ENCODE data around the gene SCN4B. TPM values are rescaled to one million over a fixed set of nuclear protein-coding genes. Genes with fewer than 3 reads are reported as not detected.
A peak's percentile ranks its signal among the peaks of the same experiment; 100 is the strongest.

The SCN4B gene
- total RNA-seq, 1 donor from 2014 or later = 3.6 TPM

DNA sequence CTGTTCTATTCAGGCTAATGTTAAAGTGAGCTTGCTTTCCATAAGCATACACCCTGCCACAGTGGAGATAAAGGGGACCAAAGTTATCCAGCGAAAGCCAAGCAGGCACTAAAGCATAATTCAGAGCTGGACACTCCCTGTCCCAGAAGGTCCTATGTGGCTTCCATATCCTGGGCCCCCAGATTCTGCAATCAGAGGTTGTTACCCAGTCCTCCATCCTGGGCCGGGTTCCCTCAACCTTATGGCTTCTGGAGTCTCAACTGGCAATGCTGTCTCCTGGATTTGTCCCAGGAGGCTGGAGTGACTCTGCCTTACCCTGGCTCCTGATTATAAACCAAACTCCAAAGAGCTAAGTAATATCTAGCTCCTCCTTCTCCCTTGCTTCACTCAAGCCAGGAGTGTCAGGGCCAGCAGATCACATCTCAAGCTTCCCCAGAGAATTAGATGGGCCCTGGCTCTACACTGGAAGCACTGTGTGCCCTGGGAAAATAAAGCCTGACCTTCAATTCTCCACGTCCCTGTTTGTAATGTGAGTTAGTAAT lies 51.9 kb downstream of the SCN4B start:
- no peak overlapping the region for H3K4me3 ChIP-seq
- no peak overlapping the region for H3K4me2 ChIP-seq
- H3K9ac ChIP-seq = no peak overlapping the region
- H3K27ac Mint-ChIP-seq = no peak overlapping the region
- H3K27me3 ChIP-seq = no peaks in the 10 kb centered on the region
- no peak overlapping the region for H3K27ac ChIP-seq
- no peaks in the 10 kb centered on the region for H3K36me3 Mint-ChIP-seq
- no peak overlapping the region for H3K4me3 Mint-ChIP-seq
- no peak for DNase-seq (ENCODE audit: low spot score)
- no peaks in the 10 kb centered on the region for H3F3A ChIP-seq (ENCODE audit: low read depth)
- H3K79me2 ChIP-seq (ENCODE audit: low read depth) = no peaks in the 10 kb centered on the region
- H3K27me3 Mint-ChIP-seq (ENCODE audit: insufficient read depth, low read depth) = peaks cover 23% of the 10 kb centered on the region
- no peaks in the 10 kb centered on the region for H4K20me1 ChIP-seq (ENCODE audit: low read depth)
- TF ChIP-seq, protein P1, sequence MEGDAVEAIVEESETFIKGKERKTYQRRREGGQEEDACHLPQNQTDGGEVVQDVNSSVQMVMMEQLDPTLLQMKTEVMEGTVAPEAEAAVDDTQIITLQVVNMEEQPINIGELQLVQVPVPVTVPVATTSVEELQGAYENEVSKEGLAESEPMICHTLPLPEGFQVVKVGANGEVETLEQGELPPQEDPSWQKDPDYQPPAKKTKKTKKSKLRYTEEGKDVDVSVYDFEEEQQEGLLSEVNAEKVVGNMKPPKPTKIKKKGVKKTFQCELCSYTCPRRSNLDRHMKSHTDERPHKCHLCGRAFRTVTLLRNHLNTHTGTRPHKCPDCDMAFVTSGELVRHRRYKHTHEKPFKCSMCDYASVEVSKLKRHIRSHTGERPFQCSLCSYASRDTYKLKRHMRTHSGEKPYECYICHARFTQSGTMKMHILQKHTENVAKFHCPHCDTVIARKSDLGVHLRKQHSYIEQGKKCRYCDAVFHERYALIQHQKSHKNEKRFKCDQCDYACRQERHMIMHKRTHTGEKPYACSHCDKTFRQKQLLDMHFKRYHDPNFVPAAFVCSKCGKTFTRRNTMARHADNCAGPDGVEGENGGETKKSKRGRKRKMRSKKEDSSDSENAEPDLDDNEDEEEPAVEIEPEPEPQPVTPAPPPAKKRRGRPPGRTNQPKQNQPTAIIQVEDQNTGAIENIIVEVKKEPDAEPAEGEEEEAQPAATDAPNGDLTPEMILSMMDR (IDR thresholded peaks at IDR 0.05) = no peak
- no peak for TF ChIP-seq EZH2phosphoT487 (IDR thresholded peaks at IDR 0.05)
- TF ChIP-seq EZH2 (IDR thresholded peaks at IDR 0.05) = no peak
- peaks cover 16% of the 10 kb centered on the region for H3K4me1 ChIP-seq
- no peaks in the 10 kb centered on the region for H3K36me3 ChIP-seq
- no peak overlapping the region for H2AFZ ChIP-seq (replicated peaks)
- H3K9me3 Mint-ChIP-seq = no peaks in the 10 kb centered on the region
- H3K4me1 Mint-ChIP-seq = peaks cover 17% of the 10 kb centered on the region
- no peaks in the 10 kb centered on the region for H3K9me3 ChIP-seq (ENCODE audit: low read depth)

DNA sequence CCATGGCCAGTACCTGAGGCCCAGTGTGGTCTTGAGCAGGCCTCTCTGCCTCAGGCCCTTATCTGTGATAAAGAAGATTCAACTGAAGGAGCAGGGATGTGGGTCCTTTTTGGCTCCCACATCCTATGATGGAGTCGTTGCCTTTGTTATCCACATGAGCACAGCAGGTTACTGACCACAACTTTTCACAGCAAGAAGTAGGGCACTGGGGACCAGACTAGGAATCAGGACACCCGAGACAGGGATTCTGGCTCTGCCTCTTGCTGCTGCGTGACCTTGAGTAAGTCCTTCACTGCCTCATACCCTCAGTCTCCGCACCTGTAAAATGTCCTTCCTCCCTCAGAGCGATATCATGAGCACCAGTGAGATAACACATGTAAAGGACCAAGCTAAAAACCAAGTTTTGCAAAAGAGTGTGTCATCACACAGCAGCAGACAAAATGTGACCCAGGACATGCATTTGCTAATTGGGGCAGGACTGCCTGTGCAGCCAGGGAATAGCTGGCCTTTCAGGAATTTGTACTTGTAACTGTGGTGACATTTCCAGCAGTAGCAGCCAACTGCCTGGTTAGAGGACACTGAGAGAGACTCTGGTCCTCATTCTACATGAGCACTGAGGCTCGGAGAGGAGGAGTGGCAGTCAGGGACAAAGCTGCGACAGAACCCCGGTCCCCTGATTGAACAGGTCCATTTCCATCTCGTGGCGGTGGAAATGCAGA lies 52.6 kb downstream of the SCN4B start:
- H3K4me3 ChIP-seq = no peak overlapping the region
- H3K4me2 ChIP-seq = no peak overlapping the region
- H3K4me1 ChIP-seq = peaks cover 19% of the 10 kb centered on the region
- H3K79me2 ChIP-seq (ENCODE audit: low read depth) = no peaks in the 10 kb centered on the region
- TF ChIP-seq, protein P1 (IDR thresholded peaks at IDR 0.05) = no peak
- TF ChIP-seq EZH2 (IDR thresholded peaks at IDR 0.05) (no peak), EZH2phosphoT487 (IDR thresholded peaks at IDR 0.05) (no peak)
- no peak overlapping the region for H2AFZ ChIP-seq (replicated peaks)
- H3F3A ChIP-seq (ENCODE audit: low read depth) = no peaks in the 10 kb centered on the region
- H4K20me1 ChIP-seq (ENCODE audit: low read depth) = no peaks in the 10 kb centered on the region
- H3K36me3 Mint-ChIP-seq = no peaks in the 10 kb centered on the region
- no peak overlapping the region for H3K9ac ChIP-seq
- no peaks in the 10 kb centered on the region for H3K9me3 Mint-ChIP-seq
- H3K4me3 Mint-ChIP-seq = no peak overlapping the region
- H3K36me3 ChIP-seq = no peaks in the 10 kb centered on the region
- H3K27me3 Mint-ChIP-seq (ENCODE audit: insufficient read depth, low read depth) = peaks cover 23% of the 10 kb centered on the region
- DNase-seq (ENCODE audit: low spot score) = no peak
- no peak overlapping the region for H3K27ac Mint-ChIP-seq
- H3K4me1 Mint-ChIP-seq = peaks cover 17% of the 10 kb centered on the region
- no peaks in the 10 kb centered on the region for H3K27me3 ChIP-seq
- H3K9me3 ChIP-seq (ENCODE audit: low read depth) = no peaks in the 10 kb centered on the region
- H3K27ac ChIP-seq = no peak overlapping the region

DNA sequence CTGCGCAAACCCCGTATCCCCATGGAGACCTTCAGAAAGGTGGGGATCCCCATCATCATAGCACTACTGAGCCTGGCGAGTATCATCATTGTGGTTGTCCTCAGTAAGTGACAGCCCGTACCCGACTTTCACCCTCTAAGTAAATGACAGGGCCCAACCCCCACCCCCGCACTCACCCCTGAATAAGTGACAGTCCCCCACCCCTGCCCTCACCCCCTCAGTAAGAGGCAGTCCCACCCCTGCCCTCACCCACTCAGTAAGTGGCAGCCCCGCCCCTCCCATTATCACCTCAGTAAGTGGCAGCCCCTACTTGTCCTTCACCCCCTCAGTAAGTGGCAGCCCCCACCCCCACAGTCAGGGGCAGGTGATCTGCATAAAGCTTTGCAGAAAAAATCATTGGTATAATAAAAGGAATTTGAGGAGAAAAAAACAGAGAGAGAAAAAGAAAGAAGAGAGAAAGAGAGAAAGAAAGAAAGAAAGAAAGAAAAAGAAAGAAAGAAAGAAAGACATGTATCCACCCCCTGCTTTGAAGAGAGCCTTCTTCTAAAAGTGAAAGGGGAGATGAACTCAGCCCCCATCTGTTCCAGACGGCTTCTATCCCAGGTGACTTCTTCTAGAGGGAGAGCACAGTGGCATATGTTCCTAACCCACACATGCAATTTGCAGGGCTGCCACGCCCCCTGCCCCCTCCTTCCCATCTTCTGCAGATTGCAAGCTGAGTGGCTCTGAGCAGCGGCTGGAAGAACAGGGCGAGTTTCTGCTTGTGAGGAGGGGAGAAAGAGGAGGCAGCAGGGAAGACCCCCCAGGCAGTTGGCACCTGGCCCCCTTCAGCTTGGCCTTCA lies 53.4 kb downstream of the SCN4B start:
- DNase-seq (ENCODE audit: low spot score) = peak; percentile 24
- Histone ChIP-seq H3K4me2 (no peak overlapping the region), H3K9me3 (ENCODE audit: low read depth) (no peaks in the 10 kb centered on the region), H3K4me3 (no peak overlapping the region), H3K9ac (no peak overlapping the region), H3K27me3 (no peaks in the 10 kb centered on the region), H4K20me1 (ENCODE audit: low read depth) (no peaks in the 10 kb centered on the region), H3K36me3 (no peaks in the 10 kb centered on the region), H3F3A (ENCODE audit: low read depth) (no peaks in the 10 kb centered on the region), H3K79me2 (ENCODE audit: low read depth) (no peaks in the 10 kb centered on the region), H3K27ac (no peak overlapping the region), H2AFZ (replicated peaks) (no peak overlapping the region), H3K4me1 (peaks cover 19% of the 10 kb centered on the region)
- peaks cover 23% of the 10 kb centered on the region for H3K27me3 Mint-ChIP-seq (ENCODE audit: insufficient read depth, low read depth)
- H3K4me1 Mint-ChIP-seq = peaks cover 17% of the 10 kb centered on the region
- no peak overlapping the region for H3K4me3 Mint-ChIP-seq
- H3K36me3 Mint-ChIP-seq = no peaks in the 10 kb centered on the region
- H3K9me3 Mint-ChIP-seq = no peaks in the 10 kb centered on the region
- H3K27ac Mint-ChIP-seq = no peak overlapping the region
- TF ChIP-seq EZH2phosphoT487 (IDR thresholded peaks at IDR 0.05) (no peak), EZH2 (IDR thresholded peaks at IDR 0.05) (no peak)
- TF ChIP-seq, protein P1 (IDR thresholded peaks at IDR 0.05) = no peak

Data from neural progenitor cell (in vitro differentiated cells).